Aortic smooth muscle cell (primary cell): ENCODE results near the gene BAX. TPM values are rescaled to one million over a fixed set of nuclear protein-coding genes. Genes with fewer than 3 reads are reported as not detected.

Experiments
- total RNA-seq: library from RNA; depleted of rRNA; stranded (reverse); fragments of >200 nt; gene quantifications from 2 replicates; pipeline ENCODE4 v1.2.3, GENCODE V29; 2014

The BAX gene
- total RNA-seq = 48.5 and 68.4 TPM in 2 replicates

DNA sequence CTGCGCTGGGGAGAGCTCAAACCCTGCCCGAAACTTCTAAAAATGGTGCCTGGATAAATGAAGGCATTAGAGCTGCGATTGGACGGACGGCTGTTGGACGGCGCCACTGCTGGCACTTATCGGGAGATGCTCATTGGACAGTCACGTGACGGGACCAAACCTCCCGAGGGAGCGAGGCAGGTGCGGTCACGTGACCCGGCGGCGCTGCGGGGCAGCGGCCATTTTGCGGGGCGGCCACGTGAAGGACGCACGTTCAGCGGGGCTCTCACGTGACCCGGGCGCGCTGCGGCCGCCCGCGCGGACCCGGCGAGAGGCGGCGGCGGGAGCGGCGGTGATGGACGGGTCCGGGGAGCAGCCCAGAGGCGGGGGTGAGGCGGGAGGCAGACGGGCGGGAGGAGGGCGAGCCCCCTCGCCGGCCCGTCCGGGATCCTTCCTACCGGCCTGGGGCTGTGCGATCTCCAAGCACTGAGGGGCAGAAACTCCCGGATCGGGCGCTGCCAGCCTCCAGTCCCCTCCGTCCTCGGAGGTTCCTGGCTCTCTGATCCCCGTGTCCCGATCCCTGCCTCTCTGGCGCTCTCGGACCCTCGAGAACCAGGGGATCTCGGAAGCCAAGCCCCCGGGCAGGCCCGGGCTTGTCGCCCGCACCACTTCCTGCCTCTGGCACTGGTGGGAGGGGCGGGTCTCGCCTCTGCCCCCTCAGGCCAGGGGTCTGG is at the start of gene BAX:
BAX (plus strand) TSS at position 281 of the 713 bp plus-strand sequence; CDS start at position 335, 54 bp downstream.

DNA sequence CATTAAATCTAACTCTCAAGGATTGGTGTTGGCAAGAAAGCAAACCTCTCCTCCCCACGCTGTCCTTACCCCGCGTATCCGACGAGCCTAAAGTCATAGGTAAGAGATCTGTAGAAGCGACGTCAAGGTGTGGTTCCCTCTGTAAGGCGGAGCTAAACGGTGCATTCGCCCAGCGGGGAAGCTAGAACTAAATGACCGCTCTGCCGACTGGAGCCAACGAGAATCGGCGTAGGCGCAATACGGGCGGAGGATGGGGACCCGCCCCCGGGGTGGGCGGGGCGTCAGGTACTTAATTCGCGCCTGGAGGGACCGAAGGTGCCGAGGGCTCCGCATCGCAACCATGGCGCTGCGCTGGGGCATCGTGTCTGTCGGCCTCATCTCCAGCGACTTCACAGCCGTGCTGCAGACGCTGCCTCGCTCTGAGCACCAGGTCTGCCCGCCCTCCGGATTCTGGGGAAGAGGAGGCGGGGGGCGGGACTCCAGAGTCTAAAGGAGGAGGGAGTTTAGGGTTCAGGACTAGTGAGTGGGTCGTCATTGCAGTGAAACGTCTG is 21.2 kb upstream of the BAX start, which contains the start of gene DHDH:
DHDH (plus strand) TSS at position 318 of the 551 bp plus-strand sequence; CDS start at position 341, 23 bp downstream.

DNA sequence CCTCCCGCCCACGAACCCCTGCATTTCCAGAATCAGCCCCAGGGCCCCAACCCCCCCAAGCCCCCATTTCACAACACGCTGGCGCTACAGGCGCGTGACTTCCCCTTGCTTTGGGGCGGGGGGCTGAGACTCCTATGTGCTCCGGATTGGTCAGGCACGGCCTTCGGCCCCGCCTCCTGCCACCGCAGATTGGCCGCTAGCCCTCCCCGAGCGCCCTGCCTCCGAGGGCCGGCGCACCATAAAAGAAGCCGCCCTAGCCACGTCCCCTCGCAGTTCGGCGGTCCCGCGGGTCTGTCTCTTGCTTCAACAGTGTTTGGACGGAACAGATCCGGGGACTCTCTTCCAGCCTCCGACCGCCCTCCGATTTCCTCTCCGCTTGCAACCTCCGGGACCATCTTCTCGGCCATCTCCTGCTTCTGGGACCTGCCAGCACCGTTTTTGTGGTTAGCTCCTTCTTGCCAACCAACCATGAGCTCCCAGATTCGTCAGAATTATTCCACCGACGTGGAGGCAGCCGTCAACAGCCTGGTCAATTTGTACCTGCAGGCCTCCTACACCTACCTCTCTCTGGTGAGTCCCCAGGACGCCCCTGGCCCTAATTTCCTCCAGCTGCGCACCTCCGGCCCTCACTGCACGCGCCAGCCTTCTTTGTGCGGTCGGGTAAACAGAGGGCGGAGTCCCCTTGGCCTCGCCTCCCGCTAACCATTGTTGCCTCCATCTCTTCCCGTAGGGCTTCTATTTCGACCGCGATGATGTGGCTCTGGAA is 10.5 kb downstream of the BAX start, which contains the start of gene FTL:
FTL (plus strand) TSS at position 270 of the 766 bp plus-strand sequence; CDS start at position 469, 199 bp downstream.

DNA sequence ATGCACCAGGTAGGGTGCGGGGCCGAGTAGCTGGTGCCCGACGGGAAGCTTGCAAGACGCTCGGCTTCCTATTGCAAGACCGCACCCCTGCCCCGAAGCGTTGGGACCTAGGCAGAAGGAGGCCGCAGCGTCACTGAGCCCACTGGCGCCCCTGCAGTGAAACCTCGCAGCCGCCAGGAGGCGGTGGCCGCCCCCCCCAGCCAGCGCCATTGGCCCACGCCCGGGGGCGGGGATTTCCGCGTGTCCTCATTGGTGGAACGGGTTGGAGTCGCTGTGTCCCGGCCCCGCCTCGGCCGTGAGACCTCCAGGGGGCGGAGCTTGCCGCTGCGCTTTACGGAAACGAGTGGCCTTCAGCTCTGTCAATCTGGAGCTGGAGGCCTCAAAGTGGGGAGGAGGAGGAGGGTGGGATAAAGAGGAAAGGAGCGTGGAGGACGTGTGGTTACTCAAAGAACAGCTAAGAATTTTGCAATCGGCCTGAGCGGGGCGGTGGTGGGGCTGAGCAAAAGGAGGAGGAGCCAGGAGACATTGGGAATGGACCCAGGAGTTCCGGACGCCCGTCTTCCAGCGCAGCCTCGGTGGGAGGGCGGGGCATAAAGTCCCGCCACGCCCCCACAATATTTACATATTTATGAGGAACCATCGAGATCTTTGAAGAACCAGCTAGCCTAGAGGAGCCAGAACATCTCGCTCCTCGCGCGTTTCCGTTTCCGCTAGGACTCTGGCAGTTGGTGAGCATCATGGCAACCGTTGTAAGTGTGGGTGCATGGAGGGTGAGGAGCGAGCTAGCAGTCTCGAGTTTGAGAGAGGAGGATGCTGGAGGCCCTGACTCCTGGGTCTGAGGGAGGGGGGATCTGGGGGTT is 38.7 kb downstream of the BAX start, which contains the start of the genes GYS1 and RUVBL2:
GYS1 (minus strand) TSS at position 135 of the 860 bp plus-strand sequence. CDS start 197 bp downstream, outside the sequence.
RUVBL2 (plus strand) TSS at position 713 of the 860 bp plus-strand sequence; CDS start at position 738, 25 bp downstream.

Other genes starting within 250 kb of the BAX start
- 0.50 and 0.53 TPM in 2 replicates for gene MAMSTR, start 235.2 kb upstream of the BAX start, total RNA-seq
- gene RASIP1, start 214.3 kb upstream of the BAX start, total RNA-seq = 1.1 and 2.1 TPM in 2 replicates
- not detected in 2 replicates for gene IZUMO1, start 208.0 kb upstream of the BAX start, total RNA-seq
- gene FUT1, start 202.2 kb upstream of the BAX start, total RNA-seq = 0.25 and 0.26 TPM in 2 replicates
- gene FGF21, start 199.4 kb upstream of the BAX start, total RNA-seq = not detected in 2 replicates
- gene BCAT2, start 143.8 kb upstream of the BAX start, total RNA-seq = 25.0 and 27.4 TPM in 2 replicates
- 1.2 and 4.5 TPM in 2 replicates for gene HSD17B14, start 118.4 kb upstream of the BAX start, total RNA-seq
- gene PLEKHA4, start 86.3 kb upstream of the BAX start, total RNA-seq = 17.2 and 18.3 TPM in 2 replicates
- gene PPP1R15A, start 82.5 kb upstream of the BAX start, total RNA-seq = 57.1 and 97.7 TPM in 2 replicates
- gene TULP2, start 56.1 kb upstream of the BAX start, total RNA-seq = under 0.01 TPM in 1 of 2 replicates, not detected in the other
- 169 and 221 TPM in 2 replicates for gene NUCB1, start 54.6 kb upstream of the BAX start, total RNA-seq
- 0.12 TPM in 1 of 2 replicates, not detected in the other for gene DHDH, start 21.2 kb upstream of the BAX start, total RNA-seq
- gene FTL, start 10.4 kb downstream of the BAX start, total RNA-seq = 2,006 and 2,638 TPM in 2 replicates
- gene GYS1, start 38.4 kb downstream of the BAX start, total RNA-seq = 32.5 and 37.1 TPM in 2 replicates
- 190 and 270 TPM in 2 replicates for gene RUVBL2, start 39.0 kb downstream of the BAX start, total RNA-seq
- gene LHB, start 62.2 kb downstream of the BAX start, total RNA-seq = not detected in 2 replicates
- gene CGB3, start 69.5 kb downstream of the BAX start, total RNA-seq = not detected in 2 replicates
- gene CGB2, start 77.0 kb downstream of the BAX start, total RNA-seq = not detected in 2 replicates
- not detected in 2 replicates for gene CGB1, start 82.0 kb downstream of the BAX start, total RNA-seq
- not detected in 2 replicates for gene CGB5, start 89.0 kb downstream of the BAX start, total RNA-seq
- not detected in 2 replicates for gene CGB8, start 94.2 kb downstream of the BAX start, total RNA-seq
- not detected in 2 replicates for gene CGB7, start 102.9 kb downstream of the BAX start, total RNA-seq
- not detected in 2 replicates for gene NTF4, start 109.9 kb downstream of the BAX start, total RNA-seq
- gene KCNA7, start 117.8 kb downstream of the BAX start, total RNA-seq = not detected in 2 replicates
- gene SNRNP70, start 130.6 kb downstream of the BAX start, total RNA-seq = 143 and 151 TPM in 2 replicates
- gene LIN7B, start 159.5 kb downstream of the BAX start, total RNA-seq = 13.0 and 15.6 TPM in 2 replicates
- 1.1 and 1.2 TPM in 2 replicates for gene C19orf73, start 164.3 kb downstream of the BAX start, total RNA-seq
- gene PPFIA3, start 164.7 kb downstream of the BAX start, total RNA-seq = 1.8 and 2.1 TPM in 2 replicates
- 0.26 and 1.2 TPM in 2 replicates for gene HRC, start 200.5 kb downstream of the BAX start, total RNA-seq
- 20.5 and 33.0 TPM in 2 replicates for gene TRPM4, start 202.9 kb downstream of the BAX start, total RNA-seq